GM12891 (cell line): ENCODE data around the gene INSYN1.

Source experiments
- DNase-seq: peaks from one replicate; pipeline ENCODE4 v3.0.0; 2011; ENCODE audit warnings: low spot score; ENCODE audit not compliant: insufficient read length
- FAIRE-seq: peaks from 2 replicates; lab custom pipeline; 2011; peaks lifted over from hg19 to GRCh38; lab: Jason Lieb, UNC
- PAX5 ChIP-seq: IDR thresholded peaks from 2 replicates; pipeline ENCODE4 v1.6.1; 2011; ENCODE audit warnings: low read length, moderate library complexity, mild to moderate bottlenecking; ENCODE audit not compliant: insufficient read depth, severe bottlenecking
- POLR2A ChIP-seq: IDR thresholded peaks from 2 replicates; pipeline ENCODE4 v1.6.1; 2011; ENCODE audit warnings: low read depth, low read length, control low read depth
- POLR2AphosphoS5 ChIP-seq: IDR thresholded peaks from 2 replicates; pipeline ENCODE4 v1.6.1; 2011; ENCODE audit warnings: low read depth, low read length, control low read depth
- POU2F2 ChIP-seq: IDR thresholded peaks from 2 replicates; pipeline ENCODE4 v1.6.1; 2011; ENCODE audit warnings: low read depth, mild to moderate bottlenecking, control low read depth, low read length, moderate library complexity
- SPI1 ChIP-seq: IDR thresholded peaks from 2 replicates; pipeline ENCODE4 v1.6.1; 2011; ENCODE audit warnings: low read depth, low read length, control low read depth
- TAF1 ChIP-seq: IDR thresholded peaks from 2 replicates; pipeline ENCODE4 v1.6.1; 2011; ENCODE audit warnings: low read depth, low read length, control low read depth

The INSYN1 gene

GRCh38 chr15:73695773-73696640 lies 57.1 kb downstream of the INSYN1 start:
- DNase-seq (no peak), FAIRE-seq (no peak)
- no peak for TF ChIP-seq POLR2AphosphoS5
- no peak for TF ChIP-seq POLR2A
- TF ChIP-seq POU2F2: no peak
- no peak for TF ChIP-seq SPI1
- TF ChIP-seq PAX5: no peak
- no peak for TF ChIP-seq TAF1

GRCh38 chr15:73694419-73694818 lies 58.7 kb downstream of the INSYN1 start:
- no peak for FAIRE-seq

GRCh38 chr15:73691396-73691795 lies 61.8 kb downstream of the INSYN1 start:
- DNase-seq (no peak), FAIRE-seq (no peak)
- TF ChIP-seq POLR2A (no peak), POLR2AphosphoS5 (no peak), TAF1 (no peak), SPI1 (no peak), POU2F2 (no peak), PAX5 (no peak)

More at GRCh38 chr15:73694419-73694818, 58.7 kb downstream of the INSYN1 start:
- TF ChIP-seq PAX5 (no peak), POLR2AphosphoS5 (no peak), POLR2A (no peak), SPI1 (no peak), POU2F2 (no peak), TAF1 (no peak)
- no peak for DNase-seq

DNA sequence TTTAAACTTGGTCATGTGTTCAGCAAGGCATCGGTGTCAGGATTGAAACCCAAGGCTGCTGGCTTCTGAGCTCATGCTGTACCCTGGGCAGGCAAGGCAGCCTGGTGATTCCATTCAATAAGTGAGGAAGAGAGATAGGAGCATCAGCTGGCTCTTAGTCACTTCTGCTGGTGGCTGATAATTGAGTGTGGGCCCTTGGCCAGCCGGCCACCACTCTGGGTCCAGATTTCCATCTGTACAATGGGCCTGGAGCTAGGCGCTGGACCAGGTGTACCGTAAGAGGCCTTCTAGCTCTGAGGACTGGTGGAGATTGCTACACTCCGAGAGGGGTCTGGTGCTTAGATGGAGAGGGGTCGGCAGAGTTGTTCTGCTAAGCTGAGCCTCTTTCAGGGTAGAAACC lies 64.7 kb downstream of the INSYN1 start:
- no peak for FAIRE-seq
- TF ChIP-seq POU2F2 (no peak), POLR2A (no peak), TAF1 (no peak), SPI1 (no peak), PAX5 (no peak), POLR2AphosphoS5 (no peak)
- DNase-seq: no peak

DNA sequence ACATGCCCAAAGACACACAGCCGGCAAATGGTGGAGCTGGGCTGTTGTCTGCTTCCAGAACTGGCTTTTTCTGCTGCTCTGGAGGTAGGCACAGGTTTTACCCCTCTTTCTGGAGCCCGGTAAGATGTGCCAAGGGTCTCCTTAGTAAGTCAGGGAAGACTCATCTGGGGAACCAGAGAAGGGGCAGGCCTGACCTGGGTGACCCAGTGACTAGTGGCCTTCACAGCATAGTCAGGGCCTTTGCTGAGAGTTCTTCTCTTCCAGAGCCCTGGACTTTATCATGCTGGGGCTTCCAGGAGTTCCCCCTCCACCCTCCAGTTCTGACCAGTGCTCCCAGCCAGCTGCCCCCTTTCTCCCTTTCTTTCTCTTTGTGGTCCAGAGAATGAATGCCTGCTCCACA lies 65.8 kb downstream of the INSYN1 start:
- DNase-seq (no peak), FAIRE-seq (no peak)
- TF ChIP-seq POLR2AphosphoS5: no peak
- TF ChIP-seq POLR2A: no peak
- no peak for TF ChIP-seq PAX5
- no peak for TF ChIP-seq SPI1
- no peak for TF ChIP-seq POU2F2
- TF ChIP-seq TAF1: no peak

DNA sequence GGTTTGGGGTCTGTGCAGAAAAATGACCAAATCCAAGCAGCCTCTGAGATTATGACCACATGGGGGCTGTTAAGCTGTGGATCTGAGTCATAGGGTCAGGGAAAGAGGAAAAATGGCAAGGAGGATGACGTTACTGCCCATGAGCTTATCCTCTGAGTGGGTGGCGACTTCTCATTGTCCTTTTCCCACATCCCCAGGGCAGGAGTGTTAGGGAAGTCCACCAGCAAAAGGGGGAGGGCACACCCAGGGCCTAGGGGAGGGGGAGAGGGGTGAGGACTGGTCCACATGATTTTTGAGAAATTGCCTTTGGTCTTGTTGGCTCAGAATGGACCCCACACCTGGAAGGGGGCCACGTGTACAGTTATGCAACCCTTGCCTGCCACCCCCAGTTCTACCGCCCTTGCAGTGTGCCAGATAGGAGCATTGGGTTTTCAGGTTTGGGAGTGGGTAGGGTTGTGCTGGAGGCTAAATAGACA lies 66.3 kb downstream of the INSYN1 start:
- no peak for DNase-seq
- TF ChIP-seq POLR2AphosphoS5 (no peak), SPI1 (no peak), POU2F2 (no peak), PAX5 (no peak), POLR2A (no peak), TAF1 (no peak)
- no peak for FAIRE-seq

DNA sequence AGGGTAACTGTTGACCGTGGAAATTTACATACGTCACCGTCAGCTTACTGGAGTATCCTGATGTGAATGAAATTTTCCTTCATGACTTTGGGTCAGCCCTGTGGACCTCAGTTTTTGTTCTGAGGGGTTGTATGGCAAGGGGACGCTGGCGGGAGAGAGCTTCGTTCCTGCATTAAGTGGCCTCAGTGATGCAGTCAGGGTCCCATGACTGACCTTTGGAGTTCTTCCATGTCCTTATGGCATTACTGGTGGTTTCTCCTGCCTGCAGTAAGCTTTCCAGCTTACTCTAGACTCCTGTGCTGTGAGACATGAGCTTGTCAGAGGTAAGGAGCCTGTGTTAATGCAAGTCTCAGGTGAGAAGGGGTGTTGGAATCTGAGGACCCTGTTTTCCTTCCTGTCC lies 67.2 kb downstream of the INSYN1 start:
- FAIRE-seq: no peak
- DNase-seq: no peak
- no peak for TF ChIP-seq POLR2AphosphoS5
- no peak for TF ChIP-seq TAF1
